Neural cell (in vitro differentiated cells): Measurements from ENCODE around the gene ERGIC2. TPM values are rescaled to one million over a fixed set of nuclear protein-coding genes. Genes with fewer than 3 reads are reported as not detected.

Source experiments
- H2AFZ ChIP-seq: fragments of 200-600, 300-800 bp; sonication (generic), shearing (Covaris generic); 2 replicates; pipeline ENCODE4 v1.6.0; 2014; ENCODE audit warnings: low read depth, mild to moderate bottlenecking, antibody characterized with exemption, low read length, moderate library complexity
- H3F3A ChIP-seq: fragments of 200-600 bp; shearing (Covaris generic); 2 replicates; pipeline ENCODE4 v1.6.1; 2016; ENCODE audit warnings: mild to moderate bottlenecking, moderate library complexity, mixed read lengths, antibody characterized with exemption, low read length; ENCODE audit not compliant: insufficient read depth, poor library complexity, severe bottlenecking
- H3K27ac ChIP-seq: fragments of 200-600, 300-800 bp; sonication (generic), shearing (Covaris generic); 2 replicates; pipeline ENCODE4 v1.5.1; 2014; ENCODE audit warnings: mild to moderate bottlenecking, low read length, moderate library complexity
- H3K27me3 ChIP-seq: fragments of 300-800, 200-600 bp; sonication (generic), shearing (Covaris generic); 2 replicates; pipeline ENCODE4 v1.6.0; 2014; ENCODE audit warnings: mild to moderate bottlenecking, low read depth, low read length, moderate library complexity; ENCODE audit not compliant: insufficient read depth
- H3K36me3 ChIP-seq: fragments of 300-800, 200-600 bp; sonication (generic), shearing (Covaris generic); 2 replicates; pipeline ENCODE4 v1.5.1; 2014; ENCODE audit warnings: mild to moderate bottlenecking, antibody characterized with exemption, low read length, moderate library complexity; ENCODE audit not compliant: insufficient read depth
- H3K4me2 ChIP-seq: fragments of 300-800, 200-600 bp; sonication (generic), shearing (Covaris generic); 2 replicates; pipeline ENCODE4 v1.6.0; 2014; ENCODE audit warnings: mild to moderate bottlenecking, low read length
- H3K4me3 ChIP-seq: fragments of 300-800, 200-600 bp; sonication (generic), shearing (Covaris generic); 2 replicates; pipeline ENCODE4 v1.5.1; 2014; ENCODE audit warnings: mild to moderate bottlenecking, low read length, moderate library complexity
- H3K79me2 ChIP-seq: fragments of 200-600 bp; shearing (Covaris generic); replicated peaks from 2 replicates; pipeline ENCODE4 v1.6.0; 2014; ENCODE audit warnings: mild to moderate bottlenecking, low read length, moderate library complexity; ENCODE audit not compliant: insufficient read depth
- H3K9ac ChIP-seq: fragments of 300-800, 200-600 bp; sonication (generic), shearing (Covaris generic); 2 replicates; pipeline ENCODE4 v1.6.1; 2016; ENCODE audit warnings: mild to moderate bottlenecking, low read length, mixed read lengths
- H3K9me2 ChIP-seq: fragments of 200-600 bp; shearing (Covaris generic); 2 replicates; pipeline ENCODE4 v1.6.1; 2016; ENCODE audit warnings: mild to moderate bottlenecking, low read length, mixed read lengths; ENCODE audit not compliant: insufficient read depth
- H3K9me3 ChIP-seq: fragments of 200-600, 300-800 bp; sonication (generic), shearing (Covaris generic); 2 replicates; pipeline ENCODE4 v1.6.1; 2016; ENCODE audit warnings: mild to moderate bottlenecking, mixed run types, low read length, moderate library complexity, mixed read lengths
- H4K20me1 ChIP-seq: fragments of 200-600 bp; shearing (Covaris generic); 2 replicates; pipeline ENCODE4 v1.6.1; 2016; ENCODE audit warnings: mild to moderate bottlenecking, mixed run types; ENCODE audit not compliant: insufficient read depth
- EP300 ChIP-seq: fragments of 450-650 bp; conservative IDR thresholded peaks from 2 replicates; pipeline ENCODE4 v1.6.1; 2014; ENCODE audit warnings: antibody characterized with exemption, mild to moderate bottlenecking, moderate library complexity; ENCODE audit not compliant: poor library complexity, severe bottlenecking
- EZH2 ChIP-seq: fragments of 200-600, 300-800 bp; shearing (Covaris generic), sonication (generic); IDR thresholded peaks from 2 replicates; pipeline ENCODE4 v1.6.1; 2014; ENCODE audit warnings: antibody characterized with exemption, low read length, borderline replicate concordance, mild to moderate bottlenecking; ENCODE audit not compliant: insufficient read depth, poor library complexity, severe bottlenecking
- MXI1 ChIP-seq: fragments of 450-650 bp; conservative IDR thresholded peaks from 2 replicates; pipeline ENCODE4 v1.6.1; 2014; ENCODE audit warnings: antibody characterized with exemption, mild to moderate bottlenecking; ENCODE audit not compliant: poor library complexity, severe bottlenecking
- POLR2AphosphoS5 ChIP-seq: IDR thresholded peaks from 2 replicates; pipeline ENCODE4 v1.6.1; 2012
- RAD21 ChIP-seq: fragments of 450-650 bp; conservative IDR thresholded peaks from 2 replicates; pipeline ENCODE4 v1.6.1; 2014; ENCODE audit warnings: antibody characterized with exemption, mild to moderate bottlenecking, moderate library complexity
- REST ChIP-seq: IDR thresholded peaks from 2 replicates; pipeline ENCODE4 v1.6.1; 2012; ENCODE audit warnings: borderline replicate concordance
- SMC3 ChIP-seq: fragments of 450-650 bp; conservative IDR thresholded peaks from 2 replicates; pipeline ENCODE4 v1.6.1; 2014; ENCODE audit warnings: antibody characterized with exemption, mild to moderate bottlenecking, moderate library complexity; ENCODE audit not compliant: poor library complexity
- TAF1 ChIP-seq: IDR thresholded peaks from 2 replicates; pipeline ENCODE4 v1.6.1; 2012; ENCODE audit warnings: low read depth
- polyA plus RNA-seq: library from polyadenylated mRNA; depleted of rRNA; stranded (reverse); fragments of >200 nt; gene quantifications from 2 replicates; pipeline ENCODE4 v1.2.3, GENCODE V29; 2014
- TF ChIP-seq, protein P1 (sequence below): fragments of 450-650 bp; IDR thresholded peaks from 2 replicates; pipeline ENCODE4 v1.5.1; 2014; ENCODE audit warnings: antibody characterized with exemption, mild to moderate bottlenecking, moderate library complexity; ENCODE audit not compliant: poor library complexity, severe bottlenecking

The ERGIC2 gene
- polyA plus RNA-seq, 1 donor from 2014 or later, result 106 TPM

DNA sequence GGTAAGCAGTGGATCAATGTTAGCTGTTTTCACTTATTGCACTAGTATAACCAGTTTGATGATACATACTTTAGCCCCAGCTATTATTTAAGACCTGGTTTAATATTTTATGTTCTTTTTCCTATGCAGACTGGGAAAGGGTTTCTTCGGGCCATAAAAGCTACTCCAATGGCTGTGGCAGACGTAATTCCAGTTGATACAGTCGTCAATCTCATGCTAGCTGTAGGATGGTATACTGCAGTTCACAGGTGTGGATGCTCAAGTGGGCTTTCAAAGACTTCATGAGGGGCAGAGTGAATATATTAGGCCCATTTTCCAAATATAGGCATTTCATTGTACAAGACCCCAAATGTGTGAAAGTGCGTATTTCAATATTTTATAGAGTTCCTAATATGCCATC is 70.1 kb downstream of the ERGIC2 start:
- no peak overlapping the region for H2AFZ ChIP-seq
- no peaks in the 10 kb centered on the region for H3K9me3 ChIP-seq
- no peaks in the 10 kb centered on the region for H3F3A ChIP-seq
- no peaks in the 10 kb centered on the region for H3K79me2 ChIP-seq
- no peak for TF ChIP-seq MXI1
- TF ChIP-seq, protein P1, sequence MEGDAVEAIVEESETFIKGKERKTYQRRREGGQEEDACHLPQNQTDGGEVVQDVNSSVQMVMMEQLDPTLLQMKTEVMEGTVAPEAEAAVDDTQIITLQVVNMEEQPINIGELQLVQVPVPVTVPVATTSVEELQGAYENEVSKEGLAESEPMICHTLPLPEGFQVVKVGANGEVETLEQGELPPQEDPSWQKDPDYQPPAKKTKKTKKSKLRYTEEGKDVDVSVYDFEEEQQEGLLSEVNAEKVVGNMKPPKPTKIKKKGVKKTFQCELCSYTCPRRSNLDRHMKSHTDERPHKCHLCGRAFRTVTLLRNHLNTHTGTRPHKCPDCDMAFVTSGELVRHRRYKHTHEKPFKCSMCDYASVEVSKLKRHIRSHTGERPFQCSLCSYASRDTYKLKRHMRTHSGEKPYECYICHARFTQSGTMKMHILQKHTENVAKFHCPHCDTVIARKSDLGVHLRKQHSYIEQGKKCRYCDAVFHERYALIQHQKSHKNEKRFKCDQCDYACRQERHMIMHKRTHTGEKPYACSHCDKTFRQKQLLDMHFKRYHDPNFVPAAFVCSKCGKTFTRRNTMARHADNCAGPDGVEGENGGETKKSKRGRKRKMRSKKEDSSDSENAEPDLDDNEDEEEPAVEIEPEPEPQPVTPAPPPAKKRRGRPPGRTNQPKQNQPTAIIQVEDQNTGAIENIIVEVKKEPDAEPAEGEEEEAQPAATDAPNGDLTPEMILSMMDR, result no peak
- TF ChIP-seq POLR2AphosphoS5, result no peak
- TF ChIP-seq EZH2, result no peak
- TF ChIP-seq RAD21, result no peak
- no peak for TF ChIP-seq TAF1
- no peak for TF ChIP-seq SMC3
- no peak for TF ChIP-seq EP300
- no peak for TF ChIP-seq REST
- H3K4me2 ChIP-seq, result no peak overlapping the region
- H3K4me3 ChIP-seq, result no peak overlapping the region
- H3K27ac ChIP-seq, result no peak overlapping the region
- H3K9ac ChIP-seq, result no peak overlapping the region
- H3K9me2 ChIP-seq, result no peaks in the 10 kb centered on the region
- H3K27me3 ChIP-seq, result no peaks in the 10 kb centered on the region
- no peaks in the 10 kb centered on the region for H4K20me1 ChIP-seq
- H3K36me3 ChIP-seq, result no peaks in the 10 kb centered on the region

DNA sequence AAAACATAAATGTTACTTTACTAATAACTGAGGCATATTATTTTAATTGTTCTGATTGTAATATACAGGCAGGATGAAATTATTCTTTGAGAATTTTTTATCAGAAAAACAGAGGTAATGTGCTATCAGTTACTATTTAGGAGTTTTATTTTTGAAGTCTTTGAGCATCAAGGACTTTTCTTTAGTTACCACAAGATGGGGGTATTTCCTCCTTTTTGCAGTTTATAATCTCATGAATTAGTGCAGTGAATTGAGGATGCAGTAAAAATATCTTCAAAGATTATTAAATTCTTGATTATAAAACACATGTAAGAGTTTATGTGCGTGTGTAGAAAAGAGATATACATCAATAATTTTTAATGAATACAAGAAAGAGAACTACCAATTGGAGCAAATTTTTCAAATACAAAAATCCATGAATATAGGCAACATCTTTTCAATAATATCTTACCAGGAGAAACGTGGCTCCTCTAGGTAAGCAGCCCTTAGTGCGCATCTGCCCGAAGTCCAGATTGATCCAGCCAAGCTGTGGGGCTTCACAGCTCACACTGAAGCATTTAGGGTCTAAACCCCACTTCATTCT is 71.6 kb downstream of the ERGIC2 start:
- H3K4me2 ChIP-seq, result no peak overlapping the region
- no peaks in the 10 kb centered on the region for H3K36me3 ChIP-seq
- no peak overlapping the region for H3K4me3 ChIP-seq
- no peak overlapping the region for H2AFZ ChIP-seq
- no peaks in the 10 kb centered on the region for H3K9me3 ChIP-seq
- no peak overlapping the region for H3K9ac ChIP-seq
- TF ChIP-seq RAD21 (peak; percentile 64), TAF1 (no peak), SMC3 (peak; percentile 67)
- TF ChIP-seq, protein P1, result peak; percentile 64
- no peaks in the 10 kb centered on the region for H3F3A ChIP-seq
- H3K79me2 ChIP-seq, result no peaks in the 10 kb centered on the region
- no peak overlapping the region for H3K27ac ChIP-seq
- H4K20me1 ChIP-seq, result no peaks in the 10 kb centered on the region
- H3K27me3 ChIP-seq, result no peaks in the 10 kb centered on the region
- no peaks in the 10 kb centered on the region for H3K9me2 ChIP-seq
